PFSK-1 (cell line): ENCODE data around the gene WFIKKN1.

Experiments
- FOXP2 ChIP-seq: optimal IDR thresholded peaks from 2 replicates; pipeline ENCODE3; 2011; ENCODE audit warnings: borderline replicate concordance, control low read depth, inconsistent platforms; ENCODE audit not compliant: insufficient read depth; ENCODE audit errors: extremely low read length, extremely low read depth
- POLR2AphosphoS5 ChIP-seq: IDR thresholded peaks from 2 replicates; pipeline ENCODE4 v1.6.1; 2012; ENCODE audit warnings: low read depth, mild to moderate bottlenecking, control low read depth, low read length, moderate library complexity
- SIN3A ChIP-seq: IDR thresholded peaks from 2 replicates; pipeline ENCODE4 v1.6.1; 2012; ENCODE audit warnings: mild to moderate bottlenecking, low read length, moderate library complexity, borderline replicate concordance; ENCODE audit not compliant: insufficient read depth
- TAF1 ChIP-seq: IDR thresholded peaks from 2 replicates; pipeline ENCODE4 v1.6.1; 2012; ENCODE audit warnings: low read length, control low read depth, borderline replicate concordance; ENCODE audit not compliant: insufficient read depth
- TF ChIP-seq, protein P1 (sequence below), 2 experiments: IDR thresholded peaks; 2 replicates each; pipeline versions ENCODE4 v1.6.1 to v1.8.0; 2011 to 2012; ENCODE audit warnings: low read depth in 2 of 2, low read length in 2 of 2, control low read depth in 1 of 2, inconsistent platforms in 1 of 2, mild to moderate bottlenecking in 1 of 2, moderate library complexity in 1 of 2; ENCODE audit not compliant: insufficient read depth in 1 of 2

WFIKKN1 gene

DNA sequence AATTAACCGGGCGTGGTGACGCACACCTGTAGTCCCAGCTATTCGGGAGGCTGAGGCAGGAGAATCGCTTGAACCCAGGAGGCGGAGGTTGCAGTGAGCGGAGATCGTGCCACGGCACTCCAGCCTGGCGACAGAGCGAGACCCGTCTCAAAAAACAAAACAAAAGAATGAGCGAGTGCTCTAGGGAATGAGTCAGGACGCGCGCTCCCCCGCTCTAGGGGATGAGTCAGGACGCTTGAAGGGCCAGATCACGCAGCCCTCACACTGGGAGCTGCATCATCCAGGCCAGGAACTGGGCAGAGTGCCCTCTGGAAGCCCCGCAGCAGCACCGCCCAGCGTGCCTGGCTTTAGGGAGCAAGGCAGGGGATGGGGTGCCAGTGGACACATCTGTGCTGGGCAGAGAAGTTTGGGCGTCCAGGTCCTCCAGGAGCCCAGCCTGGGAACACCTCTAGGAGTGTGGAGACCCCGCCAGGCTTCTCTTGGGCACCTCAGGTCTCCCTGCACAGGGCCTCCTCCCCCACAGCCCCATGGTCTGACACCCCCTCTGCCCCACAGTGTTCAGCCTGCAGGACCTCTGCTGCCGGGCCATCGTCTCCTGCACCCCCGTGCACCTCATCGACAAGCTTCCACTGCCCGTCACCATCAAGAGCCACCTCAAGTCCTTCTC, 3.9 kb upstream of the WFIKKN1 start:
- TF ChIP-seq, protein P1, sequence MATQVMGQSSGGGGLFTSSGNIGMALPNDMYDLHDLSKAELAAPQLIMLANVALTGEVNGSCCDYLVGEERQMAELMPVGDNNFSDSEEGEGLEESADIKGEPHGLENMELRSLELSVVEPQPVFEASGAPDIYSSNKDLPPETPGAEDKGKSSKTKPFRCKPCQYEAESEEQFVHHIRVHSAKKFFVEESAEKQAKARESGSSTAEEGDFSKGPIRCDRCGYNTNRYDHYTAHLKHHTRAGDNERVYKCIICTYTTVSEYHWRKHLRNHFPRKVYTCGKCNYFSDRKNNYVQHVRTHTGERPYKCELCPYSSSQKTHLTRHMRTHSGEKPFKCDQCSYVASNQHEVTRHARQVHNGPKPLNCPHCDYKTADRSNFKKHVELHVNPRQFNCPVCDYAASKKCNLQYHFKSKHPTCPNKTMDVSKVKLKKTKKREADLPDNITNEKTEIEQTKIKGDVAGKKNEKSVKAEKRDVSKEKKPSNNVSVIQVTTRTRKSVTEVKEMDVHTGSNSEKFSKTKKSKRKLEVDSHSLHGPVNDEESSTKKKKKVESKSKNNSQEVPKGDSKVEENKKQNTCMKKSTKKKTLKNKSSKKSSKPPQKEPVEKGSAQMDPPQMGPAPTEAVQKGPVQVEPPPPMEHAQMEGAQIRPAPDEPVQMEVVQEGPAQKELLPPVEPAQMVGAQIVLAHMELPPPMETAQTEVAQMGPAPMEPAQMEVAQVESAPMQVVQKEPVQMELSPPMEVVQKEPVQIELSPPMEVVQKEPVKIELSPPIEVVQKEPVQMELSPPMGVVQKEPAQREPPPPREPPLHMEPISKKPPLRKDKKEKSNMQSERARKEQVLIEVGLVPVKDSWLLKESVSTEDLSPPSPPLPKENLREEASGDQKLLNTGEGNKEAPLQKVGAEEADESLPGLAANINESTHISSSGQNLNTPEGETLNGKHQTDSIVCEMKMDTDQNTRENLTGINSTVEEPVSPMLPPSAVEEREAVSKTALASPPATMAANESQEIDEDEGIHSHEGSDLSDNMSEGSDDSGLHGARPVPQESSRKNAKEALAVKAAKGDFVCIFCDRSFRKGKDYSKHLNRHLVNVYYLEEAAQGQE (IDR thresholded peaks at IDR 0.05; ENCODE audit: insufficient read depth in 1 of 2, low read depth in 2 of 2, low read length in 2 of 2): no peak
- TF ChIP-seq SIN3A (no peak), TAF1 (no peak), POLR2AphosphoS5 (no peak), FOXP2 (no peak)

DNA sequence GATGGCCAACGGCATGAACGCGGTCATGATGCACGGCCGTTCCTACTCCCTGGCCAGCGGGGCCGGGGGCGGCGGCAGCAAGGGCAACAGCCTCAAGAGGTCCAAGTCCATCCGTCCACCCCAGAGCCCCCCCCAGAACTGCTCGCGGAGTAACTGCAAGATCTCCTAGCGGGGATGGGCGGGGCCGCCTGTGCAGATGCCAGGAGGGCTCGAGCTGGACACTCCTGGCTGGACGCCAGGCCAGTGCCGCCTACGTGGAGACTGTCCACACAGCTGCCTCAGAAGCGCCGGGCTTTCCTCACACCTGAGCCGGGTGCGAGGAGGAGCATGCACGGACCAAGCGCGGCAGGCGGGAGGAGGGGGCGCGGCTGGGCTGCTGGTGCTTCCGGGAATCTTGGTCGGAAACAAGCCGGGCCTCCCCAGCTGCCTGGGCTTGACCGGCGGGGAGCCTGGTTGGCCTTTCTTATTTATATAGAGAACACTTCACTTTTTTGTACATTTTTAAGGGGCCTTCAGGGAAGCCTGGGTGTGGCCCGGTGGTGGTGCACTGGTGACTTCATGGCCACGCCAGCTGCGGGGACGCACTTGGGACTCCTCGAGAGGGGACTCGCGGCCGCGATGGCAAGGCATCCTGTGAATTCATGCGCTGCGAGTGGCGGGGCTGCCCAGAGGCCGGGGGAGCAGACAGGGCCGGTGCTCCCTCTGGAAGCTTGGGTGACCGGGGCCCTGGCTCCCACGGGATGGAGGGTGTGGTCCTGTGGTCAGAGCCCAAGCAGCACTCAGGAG, 3.1 kb upstream of the WFIKKN1 start:
- no peak for TF ChIP-seq SIN3A
- TF ChIP-seq FOXP2: no peak
- TF ChIP-seq POLR2AphosphoS5: no peak
- TF ChIP-seq, protein P1 (IDR thresholded peaks at IDR 0.05; ENCODE audit: insufficient read depth in 1 of 2, low read depth in 2 of 2, low read length in 2 of 2): no peak
- no peak for TF ChIP-seq TAF1

DNA sequence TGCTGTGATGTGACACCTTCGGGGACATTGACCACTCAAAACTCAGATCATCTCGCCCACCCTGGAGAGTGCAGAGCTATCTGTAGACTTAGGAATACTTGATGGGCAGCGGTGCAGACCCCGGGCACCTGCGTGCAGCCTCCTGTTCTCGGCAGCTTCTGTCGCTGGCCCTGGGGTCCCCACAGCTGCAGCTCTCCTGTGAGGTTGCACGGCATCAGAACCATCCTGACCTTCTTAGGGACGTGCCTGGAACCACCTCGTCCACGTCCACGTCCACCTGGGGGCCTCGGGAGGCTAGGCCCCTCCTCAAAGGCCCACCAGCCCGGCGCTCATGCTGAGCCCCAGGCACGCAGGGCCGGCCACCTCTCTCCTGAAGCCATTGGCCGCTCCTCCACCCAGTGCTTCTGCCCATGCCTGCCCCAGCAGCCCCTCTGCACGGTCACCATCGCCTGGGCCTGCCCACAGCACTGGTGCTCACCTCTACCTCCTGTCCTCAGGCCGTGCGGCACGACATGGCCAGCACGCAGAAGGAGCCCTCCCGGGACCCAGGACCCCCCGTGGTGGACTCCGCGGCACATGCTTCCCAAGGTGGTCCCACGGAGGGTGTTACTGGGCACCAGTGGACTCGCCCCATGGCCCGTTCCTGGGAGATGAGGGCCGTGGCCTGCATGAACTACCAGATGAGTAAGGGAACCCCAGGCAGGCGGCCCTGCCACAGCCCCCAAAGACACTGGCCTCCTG, 2.3 kb upstream of the WFIKKN1 start:
- no peak for TF ChIP-seq FOXP2
- TF ChIP-seq TAF1: no peak
- TF ChIP-seq, protein P1 (IDR thresholded peaks at IDR 0.05; ENCODE audit: insufficient read depth in 1 of 2, low read depth in 2 of 2, low read length in 2 of 2): no peak
- TF ChIP-seq SIN3A: no peak
- TF ChIP-seq POLR2AphosphoS5: no peak

DNA sequence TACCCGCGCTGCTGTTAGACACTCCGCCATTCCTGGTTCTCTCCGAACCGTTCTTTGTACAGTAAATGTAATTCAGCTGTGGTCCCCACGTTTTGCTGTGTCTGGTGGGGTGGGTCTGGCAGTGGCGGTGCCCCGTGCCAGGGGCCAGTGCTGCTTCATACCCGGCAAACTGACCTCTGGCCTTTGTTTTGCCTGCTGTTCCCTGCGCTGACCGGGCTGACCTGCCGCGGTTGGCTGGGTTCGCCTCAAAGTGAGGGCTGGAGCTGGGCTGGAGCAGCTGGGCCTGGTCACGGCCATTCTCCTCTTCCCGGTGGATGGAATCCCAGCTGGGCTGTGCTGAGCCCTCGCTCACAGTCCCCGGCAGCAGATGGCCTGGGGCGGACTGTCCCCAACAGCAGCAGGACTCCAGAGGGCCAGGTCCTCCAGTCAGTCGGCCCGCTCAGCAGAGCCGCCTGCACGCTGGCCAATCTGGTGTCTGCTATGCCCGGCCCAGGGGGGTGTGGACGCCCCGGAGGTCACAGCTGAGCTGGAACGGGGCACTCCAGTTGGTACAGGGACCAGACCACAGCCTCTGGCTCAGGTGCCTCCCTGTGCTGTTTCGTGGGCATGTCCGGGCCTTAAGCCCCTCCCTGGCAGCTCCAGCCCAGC, 1.5 kb upstream of the WFIKKN1 start:
- TF ChIP-seq POLR2AphosphoS5 (no peak), TAF1 (no peak), FOXP2 (no peak), SIN3A (no peak)
- TF ChIP-seq, protein P1 (IDR thresholded peaks at IDR 0.05; ENCODE audit: insufficient read depth in 1 of 2, low read depth in 2 of 2, low read length in 2 of 2): no peak
